GM12801 (cell line): ENCODE data around the gene TRUB2.

Source experiments
- TF ChIP-seq, protein P1 (sequence below): IDR thresholded peaks from one replicate; pipeline ENCODE4 v1.5.1; 2011; ENCODE audit warnings: control low read depth; ENCODE audit not compliant: insufficient read length; ENCODE audit errors: extremely low read depth

TRUB2 gene

DNA sequence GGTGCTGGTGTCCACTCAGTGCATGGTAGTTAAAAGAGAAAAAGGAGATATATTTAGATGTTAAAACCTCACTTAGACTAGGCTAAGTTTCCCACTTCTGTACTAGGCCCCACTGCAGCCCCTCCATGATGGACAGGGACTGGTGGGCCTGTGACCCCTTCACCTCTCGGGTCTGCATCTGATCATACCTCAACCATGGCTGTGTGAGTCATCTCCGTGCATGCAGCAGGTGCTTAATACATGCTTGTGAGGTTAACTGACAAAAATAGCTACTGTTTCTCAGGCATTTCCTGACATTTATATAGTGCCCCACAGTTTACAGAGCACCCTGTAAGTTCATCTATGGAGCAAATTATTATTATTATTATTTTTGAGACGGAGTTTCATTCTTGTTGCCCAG is 40.5 kb upstream of the TRUB2 start:
- TF ChIP-seq, protein P1, sequence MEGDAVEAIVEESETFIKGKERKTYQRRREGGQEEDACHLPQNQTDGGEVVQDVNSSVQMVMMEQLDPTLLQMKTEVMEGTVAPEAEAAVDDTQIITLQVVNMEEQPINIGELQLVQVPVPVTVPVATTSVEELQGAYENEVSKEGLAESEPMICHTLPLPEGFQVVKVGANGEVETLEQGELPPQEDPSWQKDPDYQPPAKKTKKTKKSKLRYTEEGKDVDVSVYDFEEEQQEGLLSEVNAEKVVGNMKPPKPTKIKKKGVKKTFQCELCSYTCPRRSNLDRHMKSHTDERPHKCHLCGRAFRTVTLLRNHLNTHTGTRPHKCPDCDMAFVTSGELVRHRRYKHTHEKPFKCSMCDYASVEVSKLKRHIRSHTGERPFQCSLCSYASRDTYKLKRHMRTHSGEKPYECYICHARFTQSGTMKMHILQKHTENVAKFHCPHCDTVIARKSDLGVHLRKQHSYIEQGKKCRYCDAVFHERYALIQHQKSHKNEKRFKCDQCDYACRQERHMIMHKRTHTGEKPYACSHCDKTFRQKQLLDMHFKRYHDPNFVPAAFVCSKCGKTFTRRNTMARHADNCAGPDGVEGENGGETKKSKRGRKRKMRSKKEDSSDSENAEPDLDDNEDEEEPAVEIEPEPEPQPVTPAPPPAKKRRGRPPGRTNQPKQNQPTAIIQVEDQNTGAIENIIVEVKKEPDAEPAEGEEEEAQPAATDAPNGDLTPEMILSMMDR = no peak

DNA sequence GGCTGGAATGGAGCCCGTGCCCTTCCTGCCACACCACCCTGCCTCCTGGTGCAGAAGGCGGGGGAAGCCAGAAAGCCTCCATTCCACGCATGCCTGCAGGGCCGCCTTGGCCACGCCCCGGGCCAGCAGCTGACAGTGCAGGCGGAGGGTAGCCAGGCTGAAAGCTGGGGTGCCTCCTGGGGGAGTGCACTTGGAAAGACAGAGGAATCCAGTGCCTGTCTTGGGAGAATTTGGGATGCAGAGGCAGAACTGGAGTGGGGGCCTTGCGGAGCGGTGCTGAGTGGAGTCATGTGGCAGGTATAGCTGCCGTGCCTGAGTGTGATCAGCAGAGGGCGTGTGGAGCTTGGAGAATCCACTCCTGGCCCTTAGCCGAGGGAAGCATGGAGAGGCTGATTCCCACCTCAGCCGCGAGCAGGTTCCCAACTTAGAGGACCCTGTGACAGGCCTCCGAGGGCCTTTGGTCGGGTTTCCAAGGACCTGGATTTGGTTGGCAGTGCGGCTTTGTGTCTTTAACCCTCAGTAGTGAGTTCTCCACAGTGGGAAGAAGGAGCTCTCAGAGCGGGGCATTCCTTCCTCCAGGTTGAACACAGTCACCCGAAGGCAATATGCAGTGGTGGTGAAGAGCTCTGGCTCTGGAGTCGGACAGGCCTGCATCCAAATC is 39.9 kb upstream of the TRUB2 start:
- TF ChIP-seq, protein P1 = no peak

DNA sequence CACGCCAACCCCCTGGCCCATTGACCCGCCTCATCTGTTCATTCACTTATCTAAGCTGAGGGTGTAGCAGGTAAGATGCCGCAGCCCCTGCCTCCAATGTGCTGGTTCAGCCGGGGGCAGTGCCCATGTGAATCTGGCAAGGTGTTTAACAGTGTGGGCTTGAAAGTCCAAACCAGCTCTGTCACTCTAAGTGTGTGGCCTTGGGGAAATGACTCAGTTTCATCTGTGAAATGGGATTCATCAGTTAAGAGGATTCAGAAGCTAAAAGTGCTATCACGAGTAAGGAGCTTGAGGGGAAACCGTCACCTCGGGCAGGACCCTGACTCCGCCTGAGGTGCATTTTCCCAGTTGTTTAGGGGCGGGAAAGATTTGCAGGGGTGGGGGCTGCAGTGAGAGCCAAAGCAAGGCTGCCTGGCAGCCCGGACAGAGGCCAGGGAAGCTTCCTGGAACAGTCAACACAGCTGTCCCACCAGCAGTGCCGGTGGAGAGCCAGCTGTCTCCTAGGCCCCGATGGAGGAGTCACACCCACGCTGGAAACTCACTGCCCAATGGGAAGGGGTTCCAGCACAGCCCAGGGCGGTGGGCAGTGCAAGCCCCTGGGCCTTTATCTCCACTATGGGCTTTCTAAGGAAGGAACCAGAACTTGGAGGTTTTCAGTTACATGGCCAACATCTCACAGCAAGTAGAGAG is 39.2 kb upstream of the TRUB2 start:
- TF ChIP-seq, protein P1 = no peak

DNA sequence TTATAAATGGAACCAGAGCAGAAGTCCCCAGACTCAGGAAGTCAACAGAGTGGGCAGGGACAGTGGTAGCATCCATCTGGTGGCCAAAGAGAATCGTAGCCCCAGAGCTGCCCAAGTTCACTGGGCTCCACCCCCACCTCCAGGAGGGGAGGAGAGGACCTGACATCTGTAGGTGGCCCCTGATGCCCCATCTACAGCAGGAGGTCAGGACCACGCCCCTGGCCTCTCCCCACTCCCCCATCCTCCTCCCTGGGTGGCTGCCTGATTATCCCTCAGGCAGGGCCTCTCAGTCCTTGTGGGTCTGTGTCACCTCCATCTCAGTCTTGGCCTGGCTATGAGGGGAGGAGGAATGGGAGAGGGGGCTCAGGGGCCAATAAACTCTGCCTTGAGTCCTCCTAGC is 38.6 kb upstream of the TRUB2 start:
- TF ChIP-seq, protein P1 = no peak

DNA sequence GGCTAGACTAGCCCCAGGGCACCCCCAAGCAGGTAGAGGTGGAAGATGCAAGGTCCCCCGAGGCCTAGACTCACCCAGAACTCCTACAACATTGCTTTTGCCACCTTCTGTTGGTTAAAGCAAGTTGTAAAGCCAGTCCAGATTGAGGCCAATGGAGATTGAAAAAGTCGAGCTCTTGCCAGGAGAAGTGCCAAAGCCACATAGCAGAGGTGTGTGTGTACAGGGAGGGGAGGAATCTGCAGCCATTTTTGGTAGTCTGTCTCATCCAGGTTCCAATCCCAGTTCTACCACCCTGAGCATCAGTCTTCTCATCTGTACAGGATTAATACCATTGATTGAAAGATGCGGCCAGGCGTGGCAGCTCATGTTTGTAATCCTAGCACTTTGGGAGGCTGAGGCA is 36.6 kb upstream of the TRUB2 start:
- TF ChIP-seq, protein P1 = no peak

DNA sequence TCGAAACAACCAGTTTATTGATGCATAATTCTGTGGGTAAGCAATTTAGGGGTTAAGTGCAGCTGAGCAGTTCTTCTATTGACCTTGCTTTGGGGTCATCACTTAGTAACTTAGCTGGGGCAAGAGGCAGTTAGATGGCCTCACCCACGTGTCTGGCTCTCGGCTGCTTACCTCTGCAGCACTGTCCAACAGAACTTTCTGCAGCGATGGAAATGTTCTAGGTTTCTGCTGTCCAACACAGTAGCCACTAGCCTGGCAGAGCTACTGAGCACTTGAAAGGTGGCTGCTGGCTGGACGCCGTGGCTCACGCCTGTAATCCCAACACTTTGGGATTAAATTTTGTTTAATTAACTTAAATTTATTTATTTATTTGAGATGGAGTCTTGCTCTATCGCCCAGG is 35.8 kb upstream of the TRUB2 start:
- TF ChIP-seq, protein P1 = no peak

DNA sequence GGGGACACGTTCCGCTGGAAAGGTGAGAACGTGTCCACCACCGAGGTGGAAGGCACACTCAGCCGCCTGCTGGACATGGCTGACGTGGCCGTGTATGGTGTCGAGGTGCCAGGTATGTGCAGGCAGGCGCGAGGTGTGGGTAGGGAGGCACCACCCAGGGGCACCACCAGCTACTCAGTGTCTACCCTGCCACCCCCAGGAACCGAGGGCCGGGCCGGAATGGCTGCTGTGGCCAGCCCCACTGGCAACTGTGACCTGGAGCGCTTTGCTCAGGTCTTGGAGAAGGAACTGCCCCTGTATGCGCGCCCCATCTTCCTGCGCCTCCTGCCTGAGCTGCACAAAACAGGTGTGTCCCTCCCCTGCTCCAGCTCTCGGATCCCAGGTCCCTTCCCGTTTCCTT is 33.2 kb upstream of the TRUB2 start:
- TF ChIP-seq, protein P1 = no peak
